Bladder microvascular endothelial cell (primary cell): Measurements from ENCODE around the gene SMYD3. TPM values are rescaled to one million over a fixed set of nuclear protein-coding genes. Genes with fewer than 3 reads are reported as not detected.

Experiments used
- total RNA-seq: library from RNA; depleted of rRNA; stranded (reverse); fragments of >200 nt; gene quantifications from 2 replicates; pipeline ENCODE4 v1.2.3, GENCODE V29; 2014

SMYD3 gene
- total RNA-seq, result 10.2 and 27.3 TPM in 2 replicates

DNA sequence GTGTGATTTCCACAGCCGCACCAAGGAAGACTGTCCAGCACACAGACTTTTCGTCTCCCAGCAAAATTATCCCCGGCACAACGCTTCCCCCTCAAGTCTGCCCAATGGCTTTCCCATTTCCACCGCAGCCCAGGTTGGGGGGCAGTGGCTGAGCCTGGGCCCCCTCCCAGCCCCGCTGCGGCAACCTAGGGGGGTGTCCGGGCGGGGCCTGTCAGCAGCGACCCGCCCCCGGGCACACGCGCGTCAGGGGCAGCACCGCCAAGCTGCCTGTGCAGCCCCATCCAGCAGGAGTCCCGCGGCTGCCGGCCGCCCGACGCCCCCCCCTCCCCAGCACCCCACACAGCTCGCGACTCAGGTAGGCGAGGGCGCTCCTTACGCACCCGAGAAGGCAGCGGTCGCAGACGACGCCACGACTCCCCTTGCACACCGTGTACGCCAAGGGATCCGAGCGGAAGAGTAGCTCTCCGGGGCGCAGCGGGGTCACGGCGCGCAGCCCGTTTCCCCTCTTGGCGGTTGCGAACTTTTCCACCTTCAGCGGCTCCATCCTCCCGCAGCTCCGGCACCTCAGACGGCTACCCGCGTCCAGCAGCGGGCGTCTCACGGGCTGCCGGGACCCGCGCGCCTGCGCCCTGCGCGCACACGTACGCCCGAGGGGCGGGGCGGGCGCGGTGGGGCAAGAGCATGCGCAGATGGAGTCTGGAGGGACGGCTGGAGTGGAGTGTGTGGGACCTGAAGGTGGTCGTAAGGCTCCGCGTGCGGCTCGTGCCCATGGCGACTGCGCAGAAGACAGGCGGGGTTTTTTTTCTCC lies at the start of gene SMYD3:
Gene SMYD3, minus strand, starts transcription at position 606 of the 808 bp plus-strand sequence.

Other genes with a start within 250 kb of the SMYD3 start
- 7.9 and 11.1 TPM in 2 replicates for gene TFB2M, start 59.0 kb upstream of the SMYD3 start, total RNA-seq
- 14.9 and 33.5 TPM in 2 replicates for gene CNST, start 59.2 kb upstream of the SMYD3 start, total RNA-seq
- gene SCCPDH, start 217.1 kb upstream of the SMYD3 start, total RNA-seq, result 30.4 and 53.3 TPM in 2 replicates